MCF 10A (cell line): ENCODE data around the gene CDK5R2. TPM values are rescaled to one million over a fixed set of nuclear protein-coding genes. Genes with fewer than 3 reads are reported as not detected.

Source experiments
- BruUV-seq: library from RNA; stranded (reverse); fragments of 400-500 nt; replicated peaks from 2 replicates; lab custom pipeline; 2021; lab: Mats Ljungman, UMichigan
- CTCF ChIA-PET: fragments of 300-600 bp; sonication (Branson Sonifier 250); formaldehyde crosslinking; extraction: SDS; loops from one replicate; lab custom pipeline; 2021; ENCODE audit warnings: antibody characterized with exemption, inconsistent platforms; lab: Yijun Ruan, JAX
- POLR2A ChIA-PET: fragments of 300-600, 350-650 bp; sonication (Branson Sonifier 250); formaldehyde crosslinking; extraction: SDS; loops from one replicate; lab custom pipeline; 2020; ENCODE audit warnings: antibody characterized with exemption, inconsistent platforms; lab: Yijun Ruan, JAX
- DNase-seq: peaks from one replicate; pipeline ENCODE4 v3.0.0-alpha.2; 2018; ENCODE audit not compliant: unreplicated experiment
- H3K27ac Mint-ChIP-seq: one replicate; pipeline ENCODE4 v1.8.0; 2022; ENCODE audit warnings: mild to moderate bottlenecking, low read depth, mixed read lengths; ENCODE audit not compliant: unreplicated experiment
- H3K27me3 Mint-ChIP-seq: one replicate; pipeline ENCODE4 v1.8.0; 2022; ENCODE audit warnings: mixed read lengths; ENCODE audit not compliant: insufficient read depth, unreplicated experiment
- H3K36me3 Mint-ChIP-seq: one replicate; pipeline ENCODE4 v1.8.0; 2022; ENCODE audit warnings: mild to moderate bottlenecking, moderate library complexity, mixed read lengths; ENCODE audit not compliant: insufficient read depth, unreplicated experiment
- H3K4me1 Mint-ChIP-seq: one replicate; pipeline ENCODE4 v1.8.0; 2022; ENCODE audit warnings: mixed read lengths; ENCODE audit not compliant: insufficient read depth, unreplicated experiment
- H3K4me3 Mint-ChIP-seq: one replicate; pipeline ENCODE4 v1.8.0; 2022; ENCODE audit warnings: mild to moderate bottlenecking, moderate library complexity, mixed read lengths; ENCODE audit not compliant: unreplicated experiment
- H3K9me3 Mint-ChIP-seq: one replicate; pipeline ENCODE4 v1.8.0; 2022; ENCODE audit warnings: mixed read lengths; ENCODE audit not compliant: unreplicated experiment
- CTCF ChIP-seq: fragments of 200-600 bp; IDR thresholded peaks from one replicate; pipeline ENCODE4 v1.8.0; 2022; ENCODE audit warnings: antibody characterized with exemption, mild to moderate bottlenecking; ENCODE audit not compliant: unreplicated experiment
- intact Hi-C: fragments of 100-400 bp; cut with micrococcal nuclease; formaldehyde crosslinking; loops from 2 replicates; pipeline ENCODE4 v1.14.1; 2022
- total RNA-seq: library from RNA; stranded (reverse); gene quantifications from 2 replicates; pipeline ENCODE4 v1.2.3, GENCODE V29; 2022

CDK5R2 gene
- total RNA-seq, 1 experiment from 2014 or later, result not detected

GRCh38 chr2:218986148-218986761, 26.8 kb downstream of the CDK5R2 start:
- Mint-ChIP-seq H3K4me1 (peaks cover 2% of the 10 kb centered on the region), H3K9me3 (no peaks in the 10 kb centered on the region), H3K27ac (no peak overlapping the region), H3K4me3 (no peak overlapping the region), H3K27me3 (peaks cover 88% of the 10 kb centered on the region), H3K36me3 (peaks cover 7% of the 10 kb centered on the region)
- intact Hi-C loops, result no loop called here
- DNase-seq, result no peak
- no peak for TF ChIP-seq CTCF
- ChIA-PET POLR2A (no interaction called here), CTCF (no interaction called here)
- no TSS peak for BruUV-seq

GRCh38 chr2:218988164-218988563, 28.7 kb downstream of the CDK5R2 start:
- ChIA-PET POLR2A (interaction anchor here (0.6 to 0.7 kb wide), 2 partner anchors 133 to 492 kb away, joined by 3 read pairs; no protein-coding TSS in a partner anchor), CTCF (interaction anchor here (0.8 to 1.1 kb wide), 2 partner anchors 22 to 123 kb away, joined by 3 to 6 read pairs; no protein-coding TSS in a partner anchor)
- Mint-ChIP-seq H3K27me3 (peaks cover 80% of the 10 kb centered on the region), H3K4me3 (no peak overlapping the region), H3K27ac (no peak overlapping the region), H3K36me3 (peaks cover 7% of the 10 kb centered on the region), H3K9me3 (no peaks in the 10 kb centered on the region), H3K4me1 (no peaks in the 10 kb centered on the region)
- intact Hi-C loops, result no loop called here
- TF ChIP-seq CTCF, result no peak
- no peak for DNase-seq
- BruUV-seq, result no TSS peak

GRCh38 chr2:218988650-218989049, 29.2 kb downstream of the CDK5R2 start:
- no TSS peak for BruUV-seq
- no peaks in the 10 kb centered on the region for H3K9me3 Mint-ChIP-seq
- ChIA-PET CTCF (interaction anchor here (0.8 to 1.1 kb wide), 3 partner anchors 15 to 122 kb away, joined by 3 to 6 read pairs (median 3); no protein-coding TSS in a partner anchor), POLR2A (interaction anchor here (0.7 kb wide), 1 partner anchor 133 kb away, joined by 3 read pairs; no protein-coding TSS in a partner anchor)
- peaks cover 75% of the 10 kb centered on the region for H3K27me3 Mint-ChIP-seq
- H3K4me3 Mint-ChIP-seq, result no peak overlapping the region
- H3K36me3 Mint-ChIP-seq, result peaks cover 7% of the 10 kb centered on the region
- DNase-seq, result no peak
- no peak for TF ChIP-seq CTCF
- intact Hi-C loops, result no loop called here
- H3K4me1 Mint-ChIP-seq, result no peaks in the 10 kb centered on the region
- no peak overlapping the region for H3K27ac Mint-ChIP-seq

GRCh38 chr2:218990052-218990451, 30.6 kb downstream of the CDK5R2 start:
- H3K9me3 Mint-ChIP-seq, result no peaks in the 10 kb centered on the region
- no TSS peak for BruUV-seq
- no peak for TF ChIP-seq CTCF
- no peak overlapping the region for H3K27ac Mint-ChIP-seq
- ChIA-PET CTCF (interaction anchor here (0.6 to 1.8 kb wide), 7 partner anchors 10 to 326 kb away, joined by 3 to 12 read pairs (median 4); no protein-coding TSS in a partner anchor), POLR2A (no interaction called here)
- peaks cover 7% of the 10 kb centered on the region for H3K36me3 Mint-ChIP-seq
- intact Hi-C loops, result no loop called here
- no peaks in the 10 kb centered on the region for H3K4me1 Mint-ChIP-seq
- H3K4me3 Mint-ChIP-seq, result no peak overlapping the region
- no peak for DNase-seq
- peaks cover 61% of the 10 kb centered on the region for H3K27me3 Mint-ChIP-seq
